K562 (cell line): ENCODE results near the gene PPP1R36. TPM values are rescaled to one million over a fixed set of nuclear protein-coding genes. Genes with fewer than 3 reads are reported as not detected.

ENCODE experiments used
- ATAC-seq: fragments of 200-7000 bp; cut with Tn5 transposase; 3 replicates; pipeline ENCODE4 v1.9.1; 2020; ENCODE audit warnings: moderate library complexity
- BruUV-seq: library from RNA; stranded (reverse); fragments of 400-500 nt; replicated peaks from 2 replicates; lab custom pipeline; 2021; lab: Mats Ljungman, UMichigan
- CTCF ChIA-PET: fragments of 300-600 bp; formaldehyde crosslinking; extraction: SDS; loops from one replicate; lab custom pipeline; 2021; ENCODE audit warnings: low intra/inter-chr PET ratio; lab: Yijun Ruan, JAX
- POLR2A ChIA-PET: fragments of 300-600, 350-650 bp; sonication (Branson Sonifier 250); formaldehyde crosslinking; extraction: SDS; loops from one replicate; lab custom pipeline; 2021; ENCODE audit warnings: antibody characterized with exemption, inconsistent platforms; lab: Yijun Ruan, JAX
- DNase-seq, 4 experiments: peaks; one replicate each; pipeline versions ENCODE4 v3.0.0 to v3.0.0-alpha.2; 2011 to 2018; ENCODE audit warnings: low spot score in 3 of 4, mixed read lengths in 3 of 4; ENCODE audit errors: extremely low read depth in 1 of 4
- FAIRE-seq: peaks from 2 replicates; lab custom pipeline; 2011; peaks lifted over from hg19 to GRCh38; lab: Jason Lieb, UNC
- H2AFZ ChIP-seq: 2 replicates; pipeline ENCODE4 v1.6.0; 2011; ENCODE audit warnings: low read depth, low read length, control low read depth, inconsistent platforms
- H3K27ac ChIP-seq: fragments of 200-600 bp; 3 replicates; pipeline ENCODE4 v1.8.0; 2011; ENCODE audit warnings: low read depth, mild to moderate bottlenecking, control low read depth, inconsistent platforms, low read length, moderate library complexity, mixed read lengths; ENCODE audit errors: extremely low read depth
- H3K27me3 ChIP-seq, 2 experiments: fragments of 300-600 bp in 1 of 2; 2 replicates in 1 of 2; 3 replicates in 1 of 2; pipeline versions ENCODE4 v1.6.0 to v1.8.0; 2011; ENCODE audit warnings: inconsistent platforms in 2 of 2, low read length in 2 of 2, mild to moderate bottlenecking in 1 of 2, mixed read lengths in 1 of 2, moderate library complexity in 1 of 2; ENCODE audit not compliant: control insufficient read depth in 2 of 2, insufficient read depth in 2 of 2
- H3K36me3 ChIP-seq: fragments of 300-600 bp; 3 replicates; pipeline ENCODE4 v1.8.0; 2011; ENCODE audit warnings: mild to moderate bottlenecking, low read length, inconsistent platforms; ENCODE audit not compliant: control insufficient read depth, insufficient read depth
- H3K4me1 ChIP-seq, 2 experiments: fragments of 200-600 bp in 1 of 2; replicated peaks in 1 of 2; 2 replicates in 1 of 2; 3 replicates in 1 of 2; pipeline versions ENCODE4 v1.5.1 to v1.8.0; 2011; ENCODE audit warnings: inconsistent platforms in 2 of 2, low read length in 2 of 2, mild to moderate bottlenecking in 1 of 2, mixed read lengths in 1 of 2, moderate library complexity in 1 of 2; ENCODE audit not compliant: control insufficient read depth in 2 of 2, insufficient read depth in 2 of 2
- H3K4me2 ChIP-seq: 2 replicates; pipeline ENCODE4 v1.6.1; 2011; ENCODE audit warnings: low read length, control low read depth, inconsistent platforms, mixed read lengths; ENCODE audit not compliant: insufficient read depth
- H3K4me3 ChIP-seq: fragments of 200-600 bp; sonication (generic), shearing (Covaris generic); 2 replicates; pipeline ENCODE4 v1.5.1; 2016; ENCODE audit warnings: control low read depth, inconsistent platforms
- H3K79me2 ChIP-seq: fragments of 200-600 bp; 3 replicates; pipeline ENCODE4 v1.8.0; 2011; ENCODE audit warnings: low read length, inconsistent platforms; ENCODE audit not compliant: control insufficient read depth, insufficient read depth
- H3K9ac ChIP-seq, 2 experiments: 2 replicates each; pipeline versions ENCODE4 v1.6.0 to v1.6.1; 2011; ENCODE audit warnings: low read depth in 2 of 2, low read length in 2 of 2, control low read depth in 1 of 2, inconsistent platforms in 1 of 2, mild to moderate bottlenecking in 1 of 2, mixed read lengths in 1 of 2; ENCODE audit not compliant: insufficient read depth in 1 of 2
- H3K9me1 ChIP-seq: one replicate; pipeline ENCODE4 v1.6.0; 2011; ENCODE audit warnings: inconsistent platforms, mild to moderate bottlenecking, low read length, moderate library complexity; ENCODE audit not compliant: control insufficient read depth, insufficient read depth
- H3K9me3 ChIP-seq: replicated peaks from 2 replicates; pipeline ENCODE4 v1.5.1; 2011; ENCODE audit warnings: low read depth, low read length, inconsistent platforms; ENCODE audit not compliant: control insufficient read depth, insufficient read depth
- H4K20me1 ChIP-seq: replicated peaks from 2 replicates; pipeline ENCODE4 v1.6.1; 2011; ENCODE audit warnings: low read length, inconsistent platforms, mixed read lengths; ENCODE audit not compliant: control insufficient read depth, insufficient read depth
- ARID2 ChIP-seq: fragments of 450-650 bp; IDR thresholded peaks from 2 replicates; pipeline ENCODE4 v1.6.1; 2017; ENCODE audit warnings: antibody characterized with exemption, mild to moderate bottlenecking
- E2F3 ChIP-seq: fragments of 250-450 bp; sonication (Bioruptor Pico); IDR thresholded peaks from 2 replicates; pipeline ENCODE4 v1.4.0; 2020; ENCODE audit warnings: mild to moderate bottlenecking
- EZH2 ChIP-seq: IDR thresholded peaks from 2 replicates; pipeline ENCODE4 v1.6.1; 2012; ENCODE audit warnings: low read depth, mild to moderate bottlenecking, inconsistent platforms, low read length, borderline replicate concordance
- FOXP4 ChIP-seq: sonication (generic); formaldehyde crosslinking; IDR thresholded peaks from 2 replicates; pipeline ENCODE4 v1.8.0; 2022; ENCODE audit warnings: mild to moderate bottlenecking, missing genetic modification reagents, borderline replicate concordance
- HIVEP1 ChIP-seq: fragments of 250-450 bp; sonication (Bioruptor Pico); IDR thresholded peaks from 2 replicates; pipeline ENCODE4 v1.4.0; 2020; ENCODE audit warnings: mild to moderate bottlenecking
- KDM5B ChIP-seq: fragments of 200-600 bp; sonication (generic); IDR thresholded peaks from 2 replicates; pipeline ENCODE4 v1.6.1; 2012; ENCODE audit warnings: low read depth, mild to moderate bottlenecking, moderate library complexity, low read length, control low read depth, inconsistent platforms; ENCODE audit not compliant: insufficient replicate concordance
- MYBL2 ChIP-seq, 2 experiments: fragments of 450-650 bp in 1 of 2; sonication (generic) in 1 of 2; formaldehyde crosslinking in 1 of 2; IDR thresholded peaks; 2 replicates each; pipeline versions ENCODE4 v1.6.1 to v1.8.1; 2017 to 2022; ENCODE audit warnings: borderline replicate concordance in 1 of 2, inconsistent platforms in 1 of 2, low read depth in 1 of 2, mild to moderate bottlenecking in 1 of 2, missing genetic modification reagents in 1 of 2, moderate library complexity in 1 of 2
- NCOA6 ChIP-seq: fragments of 450-650 bp; IDR thresholded peaks from 2 replicates; pipeline ENCODE4 v1.6.1; 2017; ENCODE audit warnings: mild to moderate bottlenecking
- NFE2L1 ChIP-seq: fragments of 450-650 bp; IDR thresholded peaks from 2 replicates; pipeline ENCODE4 v1.6.1; 2016; ENCODE audit warnings: missing genetic modification characterization, low read depth, mild to moderate bottlenecking, missing compliant biosample characterization, moderate library complexity, borderline replicate concordance
- NFYB ChIP-seq: IDR thresholded peaks from 2 replicates; pipeline ENCODE4 v1.6.1; 2011; ENCODE audit warnings: mild to moderate bottlenecking, moderate library complexity; ENCODE audit not compliant: insufficient read length; ENCODE audit errors: extremely low read depth
- PHB2 ChIP-seq: fragments of 450-650 bp; IDR thresholded peaks from 2 replicates; pipeline ENCODE4 v1.6.1; 2017; ENCODE audit warnings: low read depth
- PHF21A ChIP-seq: fragments of 450-650 bp; IDR thresholded peaks from 2 replicates; pipeline ENCODE4 v1.6.1; 2017; ENCODE audit warnings: low read depth, borderline replicate concordance
- POLR2AphosphoS5 ChIP-seq: IDR thresholded peaks from 2 replicates; pipeline ENCODE4 v1.6.1; 2011; ENCODE audit warnings: mild to moderate bottlenecking, low read depth, low read length, moderate library complexity; ENCODE audit not compliant: control insufficient read depth, insufficient read depth
- PRPF4 ChIP-seq: fragments of 200-400 bp; formaldehyde crosslinking; IDR thresholded peaks from one replicate; pipeline ENCODE4 v1.6.1; 2017; ENCODE audit warnings: low read length, low read depth, mild to moderate bottlenecking; ENCODE audit not compliant: insufficient read depth, poor library complexity, severe bottlenecking
- ZC3H8 ChIP-seq: fragments of 450-650 bp; IDR thresholded peaks from 2 replicates; pipeline ENCODE4 v1.6.1; 2017
- whole genome bisulfite sequencing: fragments of 100-300 bp; shearing (Covaris generic); methylation state at CpG from one replicate; pipeline ENCODE4 v1.1.6; 2016; ENCODE audit warnings: low coverage, mixed read lengths; ENCODE audit not compliant: insufficient coverage; ENCODE audit errors: missing lambda C conversion rate; 5-methylcytosine and 5-hydroxymethylcytosine counted together
- in situ Hi-C: fragments of 300-500 bp; cut with MboI; formaldehyde crosslinking; loops from 4 replicates; pipeline ENCODE4 v1.15.0; 2018; ENCODE audit warnings: inconsistent platforms, mixed read lengths
- intact Hi-C: fragments of 100-400 bp; cut with micrococcal nuclease; formaldehyde crosslinking; loops from 2 replicates; pipeline ENCODE4 v1.14.2; 2022
- polyA plus RNA-seq, 8 experiments: library from polyadenylated mRNA; depleted of rRNA in 4 of 8; stranded (reverse) in 5 of 8; unstranded in 3 of 8; fragments of >200 nt; fragmentation: Nextera tagmentation in 2 of 8; fragmentation: Illumina TruSeq in 1 of 8; extraction: Ambion mirVana in 2 of 8; extraction: Trizol in 1 of 8; gene quantifications; 2 replicates each; pipeline versions ENCODE4 v1.2.1 to v1.2.3, GENCODE V29; 2011 to 2014; ENCODE audit warnings: inconsistent platforms in 1 of 8, missing spikeins in 1 of 8
- total RNA-seq, 7 experiments: library from RNA; depleted of rRNA in 6 of 7; stranded (reverse); fragments of >200 nt in 6 of 7; fragmentation: Illumina TruSeq in 2 of 7; extraction: Trizol in 2 of 7; gene quantifications; 2 replicates each; pipeline versions ENCODE4 v1.2.1 to v1.2.3, GENCODE V29; 2011 to 2021; ENCODE audit warnings: low replicate concordance in 1 of 7

PPP1R36 gene
- total and polyA plus RNA-seq, 9 of the 15 experiments (the other 6 are each of a cell fraction or from before 2014, with no cell fraction given) = 0.29 TPM; not detected in 8

- TF ChIP-seq PHB2 (no peak), E2F3 (CRISPR knock-in tag) (no peak), HIVEP1 (CRISPR knock-in tag) (no peak), FOXP4 (CRISPR knock-in tag) (no peak), NCOA6 (no peak), MYBL2 (IDR thresholded peaks at IDR 0.05; ENCODE audit: low read depth) (no peak), MYBL2 (CRISPR knock-in tag; IDR thresholded peaks at IDR 0.05; ENCODE audit: borderline replicate concordance) (no peak), PHF21A (no peak), NFYB (no peak), POLR2AphosphoS5 (no peak), EZH2 (no peak), KDM5B (no peak), NFE2L1 (tag) (no peak), PRPF4 (no peak), ARID2 (no peak), ZC3H8 (no peak)
- Histone ChIP-seq H3K79me2 (no peaks in the 10 kb centered on the region), H4K20me1 (no peaks in the 10 kb centered on the region), H2AFZ (no peak overlapping the region), H3K4me2 (no peak overlapping the region), H3K4me1 (no peaks in the 10 kb centered on the region), H3K9me3 (no peaks in the 10 kb centered on the region), H3K36me3 (no peaks in the 10 kb centered on the region), H3K9ac (no peak overlapping the region), H3K27ac (no peak overlapping the region), H3K9me1 (no peaks in the 10 kb centered on the region), H3K27me3 (peaks cover 10 to 11% of the 10 kb centered on the region in 2 experiments; a peak in 4 of 5 replicates), H3K4me3 (no peak overlapping the region)
- WGBS = 0% methylated on average over 4 of the region's 5 CpGs
- DNase-seq = no peak
- BruUV-seq = no TSS peak
- ChIA-PET CTCF (no interaction called here), POLR2A (interaction anchor here (0.8 kb wide), 1 partner anchor 13 kb away, joined by 3 read pairs; no protein-coding TSS in a partner anchor)
- ATAC-seq = no peak
- intact Hi-C loops = no loop called here
- FAIRE-seq = no peak
- in situ Hi-C loops = no loop called here
Observed at GRCh38 chr14:64566651-64567122, 16.9 kb downstream of the PPP1R36 start.
